ENCODE results near the gene AP2A2. TPM values are rescaled to one million over a fixed set of nuclear protein-coding genes. Genes with fewer than 3 reads are reported as not detected.

The AP2A2 gene
- total RNA-seq, 1 experiment from 2014 or later, result 123 TPM

- TF ChIP-seq CTCF (IDR thresholded peaks at IDR 0.05) (no peak), SIN3A (IDR thresholded peaks at IDR 0.05; ENCODE audit: borderline replicate concordance, insufficient read depth, low read depth, low read length) (no peak), TCF7L2 (IDR thresholded peaks at IDR 0.05; ENCODE audit: low read depth, low read length) (no peak), POLR2AphosphoS5 (IDR thresholded peaks at IDR 0.05; ENCODE audit: low read depth, low read length) (no peak), REST (IDR thresholded peaks at IDR 0.05; ENCODE audit: insufficient read depth in 1 of 2, low read depth in 2 of 2, low read length in 1 of 2) (no peak)
- intact Hi-C loops (cut with micrococcal nuclease; ENCODE audit: unreplicated experiment) (no loop called here), in situ Hi-C loops (cut with HindIII; ENCODE audit: low pct_unique_long_range_greater_than_20kb, low sequenced_read_pairs) (no loop called here)
Observed at GRCh38 chr11:957212-957920, 31.7 kb downstream of the AP2A2 start.

GRCh38 chr11:958101-958500 is 32.4 kb downstream of the AP2A2 start:
- ChIA-PET CTCF (no interaction called here), POLR2A (no interaction called here)
- in situ Hi-C loops (cut with HindIII; ENCODE audit: low pct_unique_long_range_greater_than_20kb, low sequenced_read_pairs), result no loop called here
- no peak for TF ChIP-seq REST (IDR thresholded peaks at IDR 0.05; ENCODE audit: insufficient read depth in 1 of 2, low read depth in 2 of 2, low read length in 1 of 2)
- TF ChIP-seq CTCF (IDR thresholded peaks at IDR 0.05), result no peak
- TF ChIP-seq TCF7L2 (IDR thresholded peaks at IDR 0.05; ENCODE audit: low read depth, low read length), result no peak
- no peak for TF ChIP-seq SIN3A (IDR thresholded peaks at IDR 0.05; ENCODE audit: borderline replicate concordance, insufficient read depth, low read depth, low read length)
- TF ChIP-seq POLR2AphosphoS5 (IDR thresholded peaks at IDR 0.05; ENCODE audit: low read depth, low read length), result no peak
- Histone ChIP-seq H3K27ac (ENCODE audit: low read length) (no peak overlapping the region), H3K27me3 (ENCODE audit: control insufficient read depth, insufficient read depth, low read length) (no peaks in the 10 kb centered on the region), H3K4me3 (ENCODE audit: low read depth in 2 of 2, low read length in 2 of 2) (no peak overlapping the region), H3K36me3 (ENCODE audit: control insufficient read depth, insufficient read depth, low read length) (peaks cover 5% of the 10 kb centered on the region), H3K9me3 (ENCODE audit: control insufficient read depth, insufficient read depth, low read depth, low read length) (no peaks in the 10 kb centered on the region), H3K4me1 (ENCODE audit: control insufficient read depth, insufficient read depth, low read length) (peaks cover 3% of the 10 kb centered on the region; the same call in 1 of the 2 replicates)
- ATAC-seq (no peak), DNase-seq (ENCODE audit: low read depth, low spot score) (no peak)
- no TSS peak for BruUV-seq (replicated peaks)
- intact Hi-C loops (cut with micrococcal nuclease; ENCODE audit: unreplicated experiment), result no loop called here

More at GRCh38 chr11:957212-957920, 31.7 kb downstream of the AP2A2 start:
- Histone ChIP-seq H3K36me3 (ENCODE audit: control insufficient read depth, insufficient read depth, low read length) (peaks cover 5% of the 10 kb centered on the region), H3K27ac (ENCODE audit: low read length) (no peak overlapping the region), H3K27me3 (ENCODE audit: control insufficient read depth, insufficient read depth, low read length) (no peaks in the 10 kb centered on the region), H3K4me1 (ENCODE audit: control insufficient read depth, insufficient read depth, low read length) (peaks cover 4% of the 10 kb centered on the region; the same call in 1 of the 2 replicates), H3K9me3 (ENCODE audit: control insufficient read depth, insufficient read depth, low read depth, low read length) (no peaks in the 10 kb centered on the region), H3K4me3 (ENCODE audit: low read depth in 2 of 2, low read length in 2 of 2) (no peak overlapping the region)
- POLR2A ChIA-PET, result no interaction called here
- no TSS peak for BruUV-seq (replicated peaks)
- CTCF ChIA-PET, result no interaction called here
- ATAC-seq (no peak), DNase-seq (ENCODE audit: low read depth, low spot score) (no peak)
